Esophagus squamous epithelium (tissue), 4 donors: Measurements from ENCODE around the gene BRMS1.

ENCODE experiments used
- POLR2A ChIP-seq, 4 donors: fragments of 450-650 bp; IDR thresholded peaks; one replicate each; pipeline ENCODE4 v1.6.1; 2017; ENCODE audit warnings: antibody characterized with exemption in 4 of 4, mild to moderate bottlenecking in 4 of 4, moderate library complexity in 3 of 4
- TF ChIP-seq, protein P1 (sequence below), 6 experiments: fragments of 450-650 bp in 4 of 6; fragments of 200-600 bp in 2 of 6; sonication (generic) in 2 of 6; IDR thresholded peaks; one replicate each; pipeline ENCODE4 v1.5.1; 2016 to 2019; ENCODE audit warnings: antibody characterized with exemption in 6 of 6, mild to moderate bottlenecking in 4 of 6, moderate library complexity in 4 of 6

DNA sequence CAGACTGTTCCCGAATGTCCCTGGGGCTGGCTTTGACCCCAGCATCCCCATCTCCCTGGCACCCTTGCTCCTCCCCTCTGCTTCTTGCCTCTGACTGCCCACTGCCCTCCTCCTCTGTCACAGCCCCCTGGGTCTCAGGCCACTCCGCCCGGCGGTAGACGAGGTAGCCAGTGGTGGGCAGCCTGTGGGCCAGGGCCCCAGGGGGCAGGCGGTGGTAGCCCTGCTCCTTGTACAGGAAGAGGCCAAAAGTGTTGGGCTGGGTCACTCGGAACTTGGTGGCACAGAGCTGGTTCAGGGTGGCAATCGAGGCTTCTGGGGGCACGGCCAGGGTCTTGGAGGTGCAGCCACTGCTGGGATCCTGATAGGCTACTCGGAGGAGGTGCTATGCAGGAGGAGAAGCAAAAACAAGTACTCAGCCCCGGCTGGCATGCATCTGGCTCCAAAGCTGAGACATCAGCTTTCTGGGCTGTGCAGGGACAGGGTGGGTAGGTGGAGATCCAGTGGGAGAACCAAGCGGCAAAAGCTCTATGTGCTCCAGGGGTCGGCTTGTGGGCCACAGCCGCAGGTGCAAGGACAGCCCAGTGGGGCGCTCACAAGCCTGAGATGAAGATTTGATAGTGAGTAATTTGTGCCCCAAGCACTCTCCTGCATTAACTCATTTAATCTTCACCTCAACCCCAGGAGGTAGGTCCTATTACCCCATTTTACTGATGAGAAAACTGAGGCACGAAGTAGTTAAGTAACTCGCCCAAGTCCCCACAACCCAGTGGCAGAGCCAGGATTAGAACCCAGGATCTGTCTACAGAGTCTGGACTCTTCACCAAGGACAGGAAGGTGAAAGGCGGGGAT is 12.3 kb downstream of the BRMS1 start:
- TF ChIP-seq, protein P1, sequence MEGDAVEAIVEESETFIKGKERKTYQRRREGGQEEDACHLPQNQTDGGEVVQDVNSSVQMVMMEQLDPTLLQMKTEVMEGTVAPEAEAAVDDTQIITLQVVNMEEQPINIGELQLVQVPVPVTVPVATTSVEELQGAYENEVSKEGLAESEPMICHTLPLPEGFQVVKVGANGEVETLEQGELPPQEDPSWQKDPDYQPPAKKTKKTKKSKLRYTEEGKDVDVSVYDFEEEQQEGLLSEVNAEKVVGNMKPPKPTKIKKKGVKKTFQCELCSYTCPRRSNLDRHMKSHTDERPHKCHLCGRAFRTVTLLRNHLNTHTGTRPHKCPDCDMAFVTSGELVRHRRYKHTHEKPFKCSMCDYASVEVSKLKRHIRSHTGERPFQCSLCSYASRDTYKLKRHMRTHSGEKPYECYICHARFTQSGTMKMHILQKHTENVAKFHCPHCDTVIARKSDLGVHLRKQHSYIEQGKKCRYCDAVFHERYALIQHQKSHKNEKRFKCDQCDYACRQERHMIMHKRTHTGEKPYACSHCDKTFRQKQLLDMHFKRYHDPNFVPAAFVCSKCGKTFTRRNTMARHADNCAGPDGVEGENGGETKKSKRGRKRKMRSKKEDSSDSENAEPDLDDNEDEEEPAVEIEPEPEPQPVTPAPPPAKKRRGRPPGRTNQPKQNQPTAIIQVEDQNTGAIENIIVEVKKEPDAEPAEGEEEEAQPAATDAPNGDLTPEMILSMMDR (IDR thresholded peaks at IDR 0.05), result no peak
- TF ChIP-seq POLR2A (IDR thresholded peaks at IDR 0.05), result no peak
